ENCODE data around the gene PIBF1.
A peak's percentile ranks its signal among the peaks of the same experiment; 100 is the strongest.

The PIBF1 gene

DNA sequence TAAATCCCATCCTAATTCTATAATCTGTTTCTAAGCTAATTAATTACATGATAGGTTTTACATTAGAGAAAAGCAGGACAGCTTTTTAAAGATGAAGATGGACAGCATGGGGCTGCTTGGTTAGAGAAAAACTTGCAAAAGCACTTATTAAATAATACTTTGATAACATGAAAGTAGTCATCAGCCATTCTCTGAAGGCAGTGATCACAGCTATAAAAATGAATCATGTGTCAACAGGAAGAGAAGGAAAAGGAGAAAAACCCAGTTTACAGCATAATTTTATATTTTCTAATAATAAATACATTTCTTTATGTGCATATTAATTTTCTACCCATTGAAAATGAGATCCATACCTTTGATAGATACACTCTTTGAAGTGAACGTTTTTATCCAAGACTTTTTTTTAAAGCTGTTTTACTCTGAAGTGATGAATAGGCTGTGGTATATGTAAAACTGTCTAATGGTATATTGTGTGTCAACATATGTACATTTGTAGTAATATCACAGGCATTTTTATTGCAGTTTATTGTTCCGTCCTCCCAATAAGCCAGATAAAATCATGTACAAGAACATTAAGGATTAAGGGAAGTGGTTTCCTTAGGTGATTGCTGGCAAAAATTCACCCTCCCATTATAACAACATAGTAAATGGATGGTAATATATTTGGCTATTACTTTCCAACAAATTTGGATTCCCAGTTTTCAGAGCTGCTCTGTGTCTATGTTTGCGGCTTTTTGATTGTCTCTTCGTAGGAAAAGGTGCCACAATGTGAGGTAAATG, 275.5 kb downstream of the PIBF1 start:
- H3K4me1 ChIP-seq (ENCODE audit: control insufficient read depth in 1 of 2, insufficient read depth in 1 of 2, low read depth in 1 of 2, low read length in 1 of 2) = peaks cover 32 to 36% of the 10 kb centered on the region in 2 experiments
- H3K27me3 ChIP-seq = peaks cover 21% of the 10 kb centered on the region
- H3K9me3 ChIP-seq = no peaks in the 10 kb centered on the region
- H3K36me3 ChIP-seq = peaks cover 7% of the 10 kb centered on the region
- no peak overlapping the region for H3K4me3 ChIP-seq (ENCODE audit: low read depth in 1 of 2, low read length in 1 of 2)
- no peak overlapping the region for H3K27ac ChIP-seq
- TF ChIP-seq, protein P1, sequence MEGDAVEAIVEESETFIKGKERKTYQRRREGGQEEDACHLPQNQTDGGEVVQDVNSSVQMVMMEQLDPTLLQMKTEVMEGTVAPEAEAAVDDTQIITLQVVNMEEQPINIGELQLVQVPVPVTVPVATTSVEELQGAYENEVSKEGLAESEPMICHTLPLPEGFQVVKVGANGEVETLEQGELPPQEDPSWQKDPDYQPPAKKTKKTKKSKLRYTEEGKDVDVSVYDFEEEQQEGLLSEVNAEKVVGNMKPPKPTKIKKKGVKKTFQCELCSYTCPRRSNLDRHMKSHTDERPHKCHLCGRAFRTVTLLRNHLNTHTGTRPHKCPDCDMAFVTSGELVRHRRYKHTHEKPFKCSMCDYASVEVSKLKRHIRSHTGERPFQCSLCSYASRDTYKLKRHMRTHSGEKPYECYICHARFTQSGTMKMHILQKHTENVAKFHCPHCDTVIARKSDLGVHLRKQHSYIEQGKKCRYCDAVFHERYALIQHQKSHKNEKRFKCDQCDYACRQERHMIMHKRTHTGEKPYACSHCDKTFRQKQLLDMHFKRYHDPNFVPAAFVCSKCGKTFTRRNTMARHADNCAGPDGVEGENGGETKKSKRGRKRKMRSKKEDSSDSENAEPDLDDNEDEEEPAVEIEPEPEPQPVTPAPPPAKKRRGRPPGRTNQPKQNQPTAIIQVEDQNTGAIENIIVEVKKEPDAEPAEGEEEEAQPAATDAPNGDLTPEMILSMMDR (IDR thresholded peaks at IDR 0.05) = no peak

DNA sequence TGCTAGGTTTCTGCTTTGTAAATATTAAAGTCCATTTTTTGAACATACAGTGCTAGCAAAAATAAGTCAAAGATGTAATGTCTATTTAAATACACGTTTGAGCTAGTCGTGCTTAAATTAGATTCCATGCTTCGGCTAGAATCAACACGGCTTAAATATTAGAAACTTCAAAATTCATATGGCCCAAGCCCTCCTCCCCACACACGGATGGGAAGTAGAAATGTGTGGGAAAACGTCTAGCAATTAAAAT, 276.1 kb downstream of the PIBF1 start:
- Histone ChIP-seq H3K9me3 (no peaks in the 10 kb centered on the region), H3K27ac (no peak overlapping the region), H3K4me1 (ENCODE audit: control insufficient read depth in 1 of 2, insufficient read depth in 1 of 2, low read depth in 1 of 2, low read length in 1 of 2) (peaks cover 32 to 38% of the 10 kb centered on the region in 2 experiments), H3K36me3 (peaks cover 9% of the 10 kb centered on the region), H3K4me3 (ENCODE audit: low read depth in 1 of 2, low read length in 1 of 2) (peak overlapping the region; percentile 81 to 86), H3K27me3 (peaks cover 21% of the 10 kb centered on the region)
- TF ChIP-seq, protein P1 (IDR thresholded peaks at IDR 0.05) = no peak

DNA sequence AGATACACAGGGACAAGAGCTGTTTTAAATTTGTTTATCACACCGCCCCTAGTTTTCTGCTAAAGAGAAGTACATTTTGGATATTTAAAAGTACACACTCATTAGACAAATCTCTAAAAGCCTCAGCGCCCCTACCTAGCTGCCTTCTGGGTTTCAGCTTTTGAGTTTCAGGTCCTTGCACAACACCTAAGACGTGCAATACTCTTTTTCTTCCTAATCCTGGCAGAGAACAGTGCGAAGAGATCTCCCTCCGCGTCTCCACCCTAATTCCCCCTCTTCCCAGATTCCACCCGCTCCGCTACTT, 276.5 kb downstream of the PIBF1 start:
- TF ChIP-seq, protein P1 (IDR thresholded peaks at IDR 0.05) = no peak

DNA sequence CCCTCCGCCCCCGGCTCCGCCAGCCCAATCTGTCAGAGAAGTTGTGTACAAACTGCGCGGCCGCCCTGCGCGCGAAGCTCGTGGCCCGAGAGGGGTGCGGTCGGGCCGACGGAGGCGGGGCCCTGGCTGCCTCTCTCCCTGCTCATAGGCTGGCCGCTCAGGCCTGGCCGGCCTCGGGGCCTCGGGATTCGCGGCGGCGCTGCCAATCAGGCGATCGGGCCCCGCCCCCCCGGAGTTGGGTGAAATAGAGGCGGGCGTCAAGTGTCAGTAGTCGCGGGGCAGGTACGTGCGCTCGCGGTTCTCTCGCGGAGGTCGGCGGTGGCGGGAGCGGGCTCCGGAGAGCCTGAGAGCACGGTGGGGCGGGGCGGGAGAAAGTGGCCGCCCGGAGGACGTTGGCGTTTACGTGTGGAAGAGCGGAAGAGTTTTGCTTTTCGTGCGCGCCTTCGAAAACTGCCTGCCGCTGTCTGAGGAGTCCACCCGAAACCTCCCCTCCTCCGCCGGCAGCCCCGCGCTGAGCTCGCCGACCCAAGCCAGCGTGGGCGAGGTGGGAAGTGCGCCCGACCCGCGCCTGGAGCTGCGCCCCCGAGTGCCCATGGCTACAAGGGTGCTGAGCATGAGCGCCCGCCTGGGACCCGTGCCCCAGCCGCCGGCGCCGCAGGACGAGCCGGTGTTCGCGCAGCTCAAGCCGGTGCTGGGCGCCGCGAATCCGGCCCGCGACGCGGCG, 277.0 kb downstream of the PIBF1 start, which contains the start of gene KLF5:
TSS of gene KLF5 (plus strand) at position 270 of the 724 bp plus-strand sequence. CDS start at position 593, 323 bp downstream.
- Histone ChIP-seq H3K27me3 (peaks cover 21% of the 10 kb centered on the region), H3K4me3 (ENCODE audit: low read depth in 1 of 2, low read length in 1 of 2) (peak within 1 kb of the TSS; percentile 81 to 86), H3K36me3 (peaks cover 17% of the 10 kb centered on the region), H3K9me3 (no peaks in the 10 kb centered on the region), H3K4me1 (ENCODE audit: control insufficient read depth in 1 of 2, insufficient read depth in 1 of 2, low read depth in 1 of 2, low read length in 1 of 2) (peaks cover 38% of the 10 kb centered on the region in 2 experiments), H3K27ac (peak within 1 kb of the TSS; percentile 91)
- TF ChIP-seq, protein P1 (IDR thresholded peaks at IDR 0.05) = peak; percentile 43

More for the DNA sequence above, 276.5 kb downstream of the PIBF1 start:
- Histone ChIP-seq H3K9me3 (no peaks in the 10 kb centered on the region), H3K27me3 (peaks cover 21% of the 10 kb centered on the region), H3K27ac (peak overlapping the region; percentile 91), H3K4me3 (ENCODE audit: low read depth in 1 of 2, low read length in 1 of 2) (peak overlapping the region; percentile 81 to 86), H3K4me1 (ENCODE audit: control insufficient read depth in 1 of 2, insufficient read depth in 1 of 2, low read depth in 1 of 2, low read length in 1 of 2) (peaks cover 36 to 38% of the 10 kb centered on the region in 2 experiments), H3K36me3 (peaks cover 13% of the 10 kb centered on the region)

DNA sequence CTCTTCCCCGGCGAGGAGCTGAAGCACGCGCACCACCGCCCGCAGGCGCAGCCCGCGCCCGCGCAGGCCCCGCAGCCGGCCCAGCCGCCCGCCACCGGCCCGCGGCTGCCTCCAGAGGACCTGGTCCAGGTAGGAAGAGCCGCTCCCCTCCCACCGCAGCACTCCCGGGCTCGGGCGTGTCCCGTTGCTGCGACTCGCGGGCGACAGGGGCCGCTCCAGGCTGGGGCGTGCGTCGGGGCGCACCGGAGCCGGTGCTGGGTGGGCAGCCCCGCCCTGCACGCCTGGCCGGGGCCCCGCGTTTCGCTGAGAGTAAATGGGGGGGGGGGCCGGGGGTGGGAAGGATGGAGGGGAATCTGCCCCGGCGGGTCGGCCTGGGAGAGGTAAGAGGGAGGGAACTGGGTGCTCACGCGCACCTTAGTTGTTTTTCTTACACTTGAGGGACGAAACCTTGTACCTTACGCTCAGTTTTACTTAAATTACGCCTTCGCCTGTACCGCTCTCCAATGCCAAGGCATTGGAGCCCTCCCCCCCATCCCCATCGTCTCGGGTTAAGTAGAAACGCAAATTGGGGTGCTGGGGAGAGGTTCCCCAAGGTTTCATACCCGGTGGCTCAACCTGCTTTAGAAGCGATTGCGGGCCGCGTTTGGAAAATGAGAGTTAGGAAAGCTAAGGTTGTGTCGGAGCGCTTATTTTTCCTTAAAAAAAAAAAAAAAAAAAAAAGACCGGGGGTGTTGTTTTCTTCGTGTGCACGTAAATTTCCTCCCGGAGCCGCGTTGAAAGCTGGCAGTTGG, 277.7 kb downstream of the PIBF1 start:
- Histone ChIP-seq H3K4me3 (ENCODE audit: low read depth in 1 of 2, low read length in 1 of 2) (peak overlapping the region; percentile 81 to 86), H3K27ac (peak overlapping the region; percentile 91), H3K27me3 (peaks cover 21% of the 10 kb centered on the region), H3K36me3 (peaks cover 25% of the 10 kb centered on the region), H3K4me1 (ENCODE audit: control insufficient read depth in 1 of 2, insufficient read depth in 1 of 2, low read depth in 1 of 2, low read length in 1 of 2) (peaks cover 38 to 42% of the 10 kb centered on the region in 2 experiments), H3K9me3 (no peaks in the 10 kb centered on the region)
- TF ChIP-seq, protein P1 (IDR thresholded peaks at IDR 0.05) = no peak
